Activated naive CD8-positive, alpha-beta T cell treated with anti-CD3 and anti-CD28 coated beads for 36 hours (primary cell): ENCODE results near the gene PTPRN2. TPM values are rescaled to one million over a fixed set of nuclear protein-coding genes. Genes with fewer than 3 reads are reported as not detected.

ENCODE experiments used
- DNase-seq: peaks from one replicate; pipeline ENCODE4 v3.0.0; 2021
- H3K27ac Mint-ChIP-seq: one replicate; pipeline ENCODE4 v1.8.0; 2022; ENCODE audit warnings: mild to moderate bottlenecking, moderate library complexity, mixed read lengths
- H3K27me3 Mint-ChIP-seq: one replicate; pipeline ENCODE4 v1.8.0; 2022; ENCODE audit warnings: mild to moderate bottlenecking, mixed read lengths
- H3K36me3 Mint-ChIP-seq: one replicate; pipeline ENCODE4 v1.8.0; 2021; ENCODE audit warnings: mild to moderate bottlenecking, mixed read lengths
- H3K4me1 Mint-ChIP-seq: one replicate; pipeline ENCODE4 v1.8.0; 2021; ENCODE audit warnings: mixed read lengths
- H3K4me3 Mint-ChIP-seq: one replicate; pipeline ENCODE4 v1.8.0; 2022; ENCODE audit warnings: mild to moderate bottlenecking, moderate library complexity, mixed read lengths
- H3K9me3 Mint-ChIP-seq: one replicate; pipeline ENCODE4 v1.8.0; 2022; ENCODE audit warnings: mixed read lengths
- total RNA-seq, 2 experiments: library from RNA; stranded (reverse); gene quantifications; one replicate each; pipeline ENCODE4 v1.2.3, GENCODE V29; 2021

PTPRN2 gene
- total RNA-seq, 2 experiments from 2014 or later = 0.72 to 0.74 TPM

- Mint-ChIP-seq H3K4me1 (no peaks in the 10 kb centered on the region), H3K27ac (no peak overlapping the region), H3K4me3 (no peak overlapping the region), H3K27me3 (no peaks in the 10 kb centered on the region), H3K9me3 (no peaks in the 10 kb centered on the region), H3K36me3 (no peaks in the 10 kb centered on the region)
- DNase-seq = no peak
Observed at GRCh38 chr7:158143196-158144120, 444.2 kb downstream of the PTPRN2 start.

GRCh38 chr7:158142657-158143056 lies 445.0 kb downstream of the PTPRN2 start:
- Mint-ChIP-seq H3K27ac (no peak overlapping the region), H3K4me3 (no peak overlapping the region), H3K36me3 (no peaks in the 10 kb centered on the region), H3K27me3 (no peaks in the 10 kb centered on the region), H3K9me3 (no peaks in the 10 kb centered on the region), H3K4me1 (no peaks in the 10 kb centered on the region)
- no peak for DNase-seq

GRCh38 chr7:158141806-158142518 lies 445.7 kb downstream of the PTPRN2 start:
- Mint-ChIP-seq H3K27me3 (no peaks in the 10 kb centered on the region), H3K4me3 (no peak overlapping the region), H3K27ac (no peak overlapping the region), H3K9me3 (no peaks in the 10 kb centered on the region), H3K36me3 (no peaks in the 10 kb centered on the region), H3K4me1 (no peaks in the 10 kb centered on the region)
- DNase-seq = no peak

GRCh38 chr7:158141221-158141582 lies 446.4 kb downstream of the PTPRN2 start:
- Mint-ChIP-seq H3K36me3 (no peaks in the 10 kb centered on the region), H3K9me3 (no peaks in the 10 kb centered on the region), H3K4me1 (no peaks in the 10 kb centered on the region), H3K27ac (no peak overlapping the region), H3K4me3 (no peak overlapping the region), H3K27me3 (no peaks in the 10 kb centered on the region)
- no peak for DNase-seq

GRCh38 chr7:158140538-158141220 lies 446.9 kb downstream of the PTPRN2 start:
- no peaks in the 10 kb centered on the region for H3K4me1 Mint-ChIP-seq
- no peak overlapping the region for H3K4me3 Mint-ChIP-seq
- H3K27me3 Mint-ChIP-seq = no peaks in the 10 kb centered on the region
- H3K9me3 Mint-ChIP-seq = no peaks in the 10 kb centered on the region
- H3K36me3 Mint-ChIP-seq = no peaks in the 10 kb centered on the region
- no peak overlapping the region for H3K27ac Mint-ChIP-seq
- no peak for DNase-seq

- H3K4me1 Mint-ChIP-seq = no peaks in the 10 kb centered on the region
- H3K27ac Mint-ChIP-seq = no peak overlapping the region
- no peaks in the 10 kb centered on the region for H3K9me3 Mint-ChIP-seq
- H3K4me3 Mint-ChIP-seq = no peak overlapping the region
- no peaks in the 10 kb centered on the region for H3K27me3 Mint-ChIP-seq
- H3K36me3 Mint-ChIP-seq = no peaks in the 10 kb centered on the region
- DNase-seq = no peak
Observed at GRCh38 chr7:158139499-158139898, 448.1 kb downstream of the PTPRN2 start.

GRCh38 chr7:158138329-158138597 lies 449.4 kb downstream of the PTPRN2 start:
- H3K27me3 Mint-ChIP-seq = no peaks in the 10 kb centered on the region
- H3K36me3 Mint-ChIP-seq = no peaks in the 10 kb centered on the region
- no peaks in the 10 kb centered on the region for H3K4me1 Mint-ChIP-seq
- H3K27ac Mint-ChIP-seq = no peak overlapping the region
- no peak overlapping the region for H3K4me3 Mint-ChIP-seq
- H3K9me3 Mint-ChIP-seq = no peaks in the 10 kb centered on the region
- no peak for DNase-seq

- no peak for DNase-seq
- H3K4me1 Mint-ChIP-seq = no peaks in the 10 kb centered on the region
- H3K36me3 Mint-ChIP-seq = no peaks in the 10 kb centered on the region
- no peaks in the 10 kb centered on the region for H3K27me3 Mint-ChIP-seq
- no peak overlapping the region for H3K4me3 Mint-ChIP-seq
- H3K27ac Mint-ChIP-seq = no peak overlapping the region
- no peaks in the 10 kb centered on the region for H3K9me3 Mint-ChIP-seq
Observed at GRCh38 chr7:158137516-158138328, 449.9 kb downstream of the PTPRN2 start.

GRCh38 chr7:158135931-158136330 lies 451.7 kb downstream of the PTPRN2 start:
- DNase-seq = no peak

GRCh38 chr7:158134824-158135223 lies 452.8 kb downstream of the PTPRN2 start:
- Mint-ChIP-seq H3K4me1 (no peaks in the 10 kb centered on the region), H3K27ac (no peak overlapping the region), H3K9me3 (no peaks in the 10 kb centered on the region), H3K27me3 (no peaks in the 10 kb centered on the region), H3K4me3 (no peak overlapping the region), H3K36me3 (no peaks in the 10 kb centered on the region)
- DNase-seq = no peak

More at GRCh38 chr7:158135931-158136330, 451.7 kb downstream of the PTPRN2 start:
- no peaks in the 10 kb centered on the region for H3K4me1 Mint-ChIP-seq
- no peaks in the 10 kb centered on the region for H3K36me3 Mint-ChIP-seq
- H3K9me3 Mint-ChIP-seq = no peaks in the 10 kb centered on the region
- no peak overlapping the region for H3K27ac Mint-ChIP-seq
- H3K27me3 Mint-ChIP-seq = no peaks in the 10 kb centered on the region
- H3K4me3 Mint-ChIP-seq = no peak overlapping the region

- Mint-ChIP-seq H3K4me1 (no peaks in the 10 kb centered on the region), H3K4me3 (no peak overlapping the region), H3K27ac (no peak overlapping the region), H3K27me3 (no peaks in the 10 kb centered on the region), H3K9me3 (no peaks in the 10 kb centered on the region), H3K36me3 (no peaks in the 10 kb centered on the region)
- no peak for DNase-seq
Observed at GRCh38 chr7:158133515-158134271, 453.9 kb downstream of the PTPRN2 start.

- no peaks in the 10 kb centered on the region for H3K27me3 Mint-ChIP-seq
- H3K9me3 Mint-ChIP-seq = no peaks in the 10 kb centered on the region
- no peaks in the 10 kb centered on the region for H3K4me1 Mint-ChIP-seq
- no peak overlapping the region for H3K4me3 Mint-ChIP-seq
- DNase-seq = no peak
- no peaks in the 10 kb centered on the region for H3K36me3 Mint-ChIP-seq
- no peak overlapping the region for H3K27ac Mint-ChIP-seq
Observed at GRCh38 chr7:158133057-158133456, 454.6 kb downstream of the PTPRN2 start.

GRCh38 chr7:158130023-158130409 lies 457.6 kb downstream of the PTPRN2 start:
- no peaks in the 10 kb centered on the region for H3K27me3 Mint-ChIP-seq
- H3K4me1 Mint-ChIP-seq = no peaks in the 10 kb centered on the region
- H3K4me3 Mint-ChIP-seq = no peak overlapping the region
- H3K27ac Mint-ChIP-seq = no peak overlapping the region
- no peaks in the 10 kb centered on the region for H3K36me3 Mint-ChIP-seq
- no peaks in the 10 kb centered on the region for H3K9me3 Mint-ChIP-seq
- no peak for DNase-seq
